Measurements from ENCODE around the gene TNNI2.
A peak's percentile ranks its signal among the peaks of the same experiment; 100 is the strongest.

The TNNI2 gene

GRCh38 chr11:1863352-1864216 is 24.8 kb downstream of the TNNI2 start:
- no peak for TF ChIP-seq CTCF (IDR thresholded peaks at IDR 0.05; ENCODE audit: low read depth, low read length)
- peak; percentile 68 for DNase-seq (ENCODE audit: extremely low read depth, low read depth)

GRCh38 chr11:1864231-1864630 is 25.4 kb downstream of the TNNI2 start:
- no peak for TF ChIP-seq CTCF (IDR thresholded peaks at IDR 0.05; ENCODE audit: low read depth, low read length)
- no peak for DNase-seq (ENCODE audit: extremely low read depth, low read depth)

GRCh38 chr11:1864831-1865665 is 26.3 kb downstream of the TNNI2 start:
- no peak for TF ChIP-seq CTCF (IDR thresholded peaks at IDR 0.05; ENCODE audit: low read depth, low read length)
- no peak for DNase-seq (ENCODE audit: extremely low read depth, low read depth)

GRCh38 chr11:1866226-1866625 is 27.4 kb downstream of the TNNI2 start:
- DNase-seq (ENCODE audit: extremely low read depth, low read depth) = no peak
- TF ChIP-seq CTCF (IDR thresholded peaks at IDR 0.05; ENCODE audit: low read depth, low read length) = no peak

GRCh38 chr11:1866776-1867175 is 28.0 kb downstream of the TNNI2 start:
- TF ChIP-seq CTCF (IDR thresholded peaks at IDR 0.05; ENCODE audit: low read depth, low read length) = no peak
- no peak for DNase-seq (ENCODE audit: extremely low read depth, low read depth)

GRCh38 chr11:1867381-1867780 is 28.6 kb downstream of the TNNI2 start:
- no peak for TF ChIP-seq CTCF (IDR thresholded peaks at IDR 0.05; ENCODE audit: low read depth, low read length)
- DNase-seq (ENCODE audit: extremely low read depth, low read depth) = no peak

Data from AG09319 (cell line).